Measurements from ENCODE around the gene LRRC26.
A peak's percentile ranks its signal among the peaks of the same experiment; 100 is the strongest.

Gene LRRC26

DNA sequence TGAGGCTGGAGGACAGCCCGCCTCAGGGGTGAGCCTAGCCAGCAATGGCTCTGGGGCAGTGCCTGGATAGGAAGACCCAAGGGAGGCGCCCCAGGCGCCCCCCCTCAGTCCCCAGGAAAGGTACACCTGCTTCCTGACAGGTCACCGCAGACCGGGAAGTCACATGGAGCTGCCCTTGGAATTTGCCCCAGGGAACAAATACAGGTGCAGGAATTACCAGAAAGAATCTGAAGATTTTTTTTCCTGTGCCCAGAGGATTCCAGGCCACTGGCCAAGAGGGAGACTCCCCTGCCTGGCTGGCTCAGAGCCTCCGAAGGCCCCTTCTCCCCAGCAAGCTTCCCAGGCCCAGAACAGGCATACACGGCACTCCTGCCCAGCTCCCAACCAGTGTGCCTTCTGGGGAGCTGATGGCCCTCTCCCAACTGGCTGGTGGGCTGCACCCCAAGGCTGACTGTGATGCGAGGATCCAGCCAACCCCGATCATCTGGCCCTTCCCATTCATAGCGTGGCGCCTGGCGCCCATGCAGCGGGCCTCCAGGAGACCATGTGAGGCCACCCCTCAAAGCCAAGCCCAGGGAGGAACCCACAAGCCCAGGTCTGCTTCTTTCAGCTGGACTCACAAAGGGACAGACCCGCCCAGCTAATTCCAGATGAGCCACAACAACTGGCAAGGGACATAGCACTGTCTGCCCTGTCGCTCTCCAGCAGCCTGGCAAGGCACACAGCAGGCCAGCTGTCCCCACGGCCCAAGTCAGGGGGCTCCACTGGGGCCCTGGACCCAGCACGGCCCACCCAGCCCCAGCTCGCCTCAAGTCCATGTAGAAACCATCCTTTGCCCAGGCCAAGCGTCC, 28.4 kb upstream of the LRRC26 start:
- Histone ChIP-seq H3K27ac (ENCODE audit: low read depth, low read length) (no peak overlapping the region), H3K79me2 (ENCODE audit: control insufficient read depth, low read length) (peaks cover 45% of the 10 kb centered on the region), H3K36me3 (ENCODE audit: control insufficient read depth, low read length) (no peaks in the 10 kb centered on the region), H3K4me1 (ENCODE audit: control insufficient read depth, low read length) (peaks cover 43% of the 10 kb centered on the region), H4K20me1 (ENCODE audit: control insufficient read depth, insufficient read depth, low read depth, low read length) (peaks cover 3% of the 10 kb centered on the region; the same call in 1 of the 2 replicates), H3K4me3 (ENCODE audit: low read length) (no peak overlapping the region), H3K27me3 (ENCODE audit: control insufficient read depth, low read length) (no peaks in the 10 kb centered on the region), H3K4me2 (ENCODE audit: low read length) (peak overlapping the region; percentile 40), H3K9me2 (replicated peaks; ENCODE audit: control insufficient read depth, low read length) (no peaks in the 10 kb centered on the region), H3F3A (ENCODE audit: control insufficient read depth, insufficient read depth) (peaks cover 6% of the 10 kb centered on the region), H3K9me3 (ENCODE audit: control insufficient read depth, insufficient read depth, low read length) (no peaks in the 10 kb centered on the region)
- TF ChIP-seq, protein P1, sequence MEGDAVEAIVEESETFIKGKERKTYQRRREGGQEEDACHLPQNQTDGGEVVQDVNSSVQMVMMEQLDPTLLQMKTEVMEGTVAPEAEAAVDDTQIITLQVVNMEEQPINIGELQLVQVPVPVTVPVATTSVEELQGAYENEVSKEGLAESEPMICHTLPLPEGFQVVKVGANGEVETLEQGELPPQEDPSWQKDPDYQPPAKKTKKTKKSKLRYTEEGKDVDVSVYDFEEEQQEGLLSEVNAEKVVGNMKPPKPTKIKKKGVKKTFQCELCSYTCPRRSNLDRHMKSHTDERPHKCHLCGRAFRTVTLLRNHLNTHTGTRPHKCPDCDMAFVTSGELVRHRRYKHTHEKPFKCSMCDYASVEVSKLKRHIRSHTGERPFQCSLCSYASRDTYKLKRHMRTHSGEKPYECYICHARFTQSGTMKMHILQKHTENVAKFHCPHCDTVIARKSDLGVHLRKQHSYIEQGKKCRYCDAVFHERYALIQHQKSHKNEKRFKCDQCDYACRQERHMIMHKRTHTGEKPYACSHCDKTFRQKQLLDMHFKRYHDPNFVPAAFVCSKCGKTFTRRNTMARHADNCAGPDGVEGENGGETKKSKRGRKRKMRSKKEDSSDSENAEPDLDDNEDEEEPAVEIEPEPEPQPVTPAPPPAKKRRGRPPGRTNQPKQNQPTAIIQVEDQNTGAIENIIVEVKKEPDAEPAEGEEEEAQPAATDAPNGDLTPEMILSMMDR (IDR thresholded peaks at IDR 0.05; ENCODE audit: low read depth, low read length, poor library complexity, severe bottlenecking) = no peak
- TF ChIP-seq EZH2phosphoT487 (IDR thresholded peaks at IDR 0.05; ENCODE audit: borderline replicate concordance, low read length) = no peak

DNA sequence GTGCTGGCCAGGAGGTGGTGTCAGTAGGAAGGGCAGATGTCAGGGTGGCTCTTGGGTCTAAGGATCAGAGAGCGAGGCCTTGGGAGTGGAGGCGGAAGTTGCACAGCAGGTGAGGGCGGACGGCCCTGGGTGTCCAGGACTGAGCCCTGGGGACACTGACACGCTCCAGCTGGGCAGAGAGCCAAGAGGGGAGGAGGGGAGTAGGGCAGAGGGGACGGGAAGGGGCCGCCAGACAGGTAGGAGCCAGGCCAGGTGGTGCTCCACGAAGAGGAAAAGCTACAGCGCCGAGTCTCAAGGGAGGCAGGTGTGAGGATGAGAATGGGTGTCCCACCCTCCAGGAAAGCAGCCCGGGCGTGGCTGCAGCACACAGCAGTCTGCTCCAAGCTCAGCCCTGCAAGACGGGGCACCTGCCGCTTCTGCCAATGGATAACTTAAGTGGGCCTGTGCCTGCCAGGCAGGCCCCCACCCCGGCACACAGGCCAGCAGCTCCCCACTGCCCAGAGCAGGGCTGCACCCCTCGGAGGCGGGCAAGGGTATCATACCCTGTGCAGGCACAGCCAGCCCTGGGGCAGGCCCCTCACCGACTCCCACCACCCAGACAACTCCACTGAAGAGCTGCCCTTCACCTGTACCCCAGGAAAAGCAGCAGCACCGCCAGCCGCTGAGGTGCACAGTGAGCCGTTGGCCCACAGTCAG, 25.8 kb upstream of the LRRC26 start:
- Histone ChIP-seq H3F3A (ENCODE audit: control insufficient read depth, insufficient read depth) (no peaks in the 10 kb centered on the region), H3K9me2 (replicated peaks; ENCODE audit: control insufficient read depth, low read length) (no peaks in the 10 kb centered on the region), H3K4me2 (ENCODE audit: low read length) (no peak overlapping the region), H3K9me3 (ENCODE audit: control insufficient read depth, insufficient read depth, low read length) (no peaks in the 10 kb centered on the region), H3K27ac (ENCODE audit: low read depth, low read length) (no peak overlapping the region), H3K79me2 (ENCODE audit: control insufficient read depth, low read length) (peaks cover 24% of the 10 kb centered on the region), H3K4me3 (ENCODE audit: low read length) (no peak overlapping the region), H4K20me1 (ENCODE audit: control insufficient read depth, insufficient read depth, low read depth, low read length) (peaks cover 3% of the 10 kb centered on the region; the same call in 1 of the 2 replicates), H3K36me3 (ENCODE audit: control insufficient read depth, low read length) (peaks cover 15% of the 10 kb centered on the region), H3K4me1 (ENCODE audit: control insufficient read depth, low read length) (peaks cover 20% of the 10 kb centered on the region), H3K27me3 (ENCODE audit: control insufficient read depth, low read length) (no peaks in the 10 kb centered on the region)
- no peak for TF ChIP-seq EZH2phosphoT487 (IDR thresholded peaks at IDR 0.05; ENCODE audit: borderline replicate concordance, low read length)
- TF ChIP-seq, protein P1 (IDR thresholded peaks at IDR 0.05; ENCODE audit: low read depth, low read length, poor library complexity, severe bottlenecking) = no peak

DNA sequence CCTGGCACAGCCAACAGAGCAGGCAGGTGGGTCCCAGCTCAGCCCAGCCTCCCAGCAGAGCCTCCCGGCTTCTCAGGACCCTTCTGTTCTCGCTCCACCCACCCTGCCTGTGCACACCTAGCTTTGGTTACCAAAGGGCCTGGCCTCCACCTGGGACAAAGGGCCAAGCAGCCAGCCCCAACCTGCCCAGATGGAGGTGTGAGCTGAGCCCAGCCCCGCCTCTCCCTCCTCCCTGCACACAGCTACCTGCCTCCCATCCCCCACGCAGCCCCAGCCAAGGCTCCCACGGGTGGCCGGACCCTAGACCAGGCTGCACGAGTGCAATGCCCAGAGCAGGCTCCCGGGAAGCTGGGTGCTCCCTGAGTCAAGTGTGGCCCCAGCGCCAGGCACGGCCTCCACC, 25.1 kb upstream of the LRRC26 start:
- no peak overlapping the region for H3K4me2 ChIP-seq (ENCODE audit: low read length)
- no peak overlapping the region for H3K27ac ChIP-seq (ENCODE audit: low read depth, low read length)
- peaks cover 27% of the 10 kb centered on the region for H3K4me1 ChIP-seq (ENCODE audit: control insufficient read depth, low read length)
- no peaks in the 10 kb centered on the region for H3K27me3 ChIP-seq (ENCODE audit: control insufficient read depth, low read length)
- no peak overlapping the region for H3K4me3 ChIP-seq (ENCODE audit: low read length)
- no peaks in the 10 kb centered on the region for H3F3A ChIP-seq (ENCODE audit: control insufficient read depth, insufficient read depth)
- peaks cover 31% of the 10 kb centered on the region for H3K79me2 ChIP-seq (ENCODE audit: control insufficient read depth, low read length)
- H3K9me2 ChIP-seq (replicated peaks; ENCODE audit: control insufficient read depth, low read length) = no peaks in the 10 kb centered on the region
- no peak for TF ChIP-seq EZH2phosphoT487 (IDR thresholded peaks at IDR 0.05; ENCODE audit: borderline replicate concordance, low read length)
- no peaks in the 10 kb centered on the region for H3K9me3 ChIP-seq (ENCODE audit: control insufficient read depth, insufficient read depth, low read length)
- peaks cover 23% of the 10 kb centered on the region for H3K36me3 ChIP-seq (ENCODE audit: control insufficient read depth, low read length)
- peaks cover 3% of the 10 kb centered on the region; the same call in 1 of the 2 replicates for H4K20me1 ChIP-seq (ENCODE audit: control insufficient read depth, insufficient read depth, low read depth, low read length)

All from DOHH2 (cell line).